ENCODE results near the gene UBXN7.

GRCh38 chr3:196340466-196340865 lies 91.8 kb downstream of the UBXN7 start:
- TF ChIP-seq CTCF (conservative IDR thresholded peaks at IDR 0.05 in 1 of 2, IDR thresholded peaks at IDR 0.05 in 1 of 2; ENCODE audit: low read depth in 1 of 2, low read length in 2 of 2), result no peak
- TF ChIP-seq EZH2 (IDR thresholded peaks at IDR 0.05; ENCODE audit: low read length, missing control alignments), result no peak
